Occipital lobe (tissue), 2 donors: Measurements from ENCODE around the gene GSK3B. TPM values are rescaled to one million over a fixed set of nuclear protein-coding genes. Genes with fewer than 3 reads are reported as not detected.

Source experiments
- DNase-seq: peaks from one replicate; lab custom pipeline; 2025; lab: John Stamatoyannopoulos, UW
- total RNA-seq: library from RNA; depleted of rRNA; stranded (reverse); fragments of >200 nt; gene quantifications from one replicate; pipeline ENCODE4 v1.2.3, GENCODE V29; 2014

GSK3B gene
- total RNA-seq, 1 donor from 2014 or later: 117 TPM

DNA sequence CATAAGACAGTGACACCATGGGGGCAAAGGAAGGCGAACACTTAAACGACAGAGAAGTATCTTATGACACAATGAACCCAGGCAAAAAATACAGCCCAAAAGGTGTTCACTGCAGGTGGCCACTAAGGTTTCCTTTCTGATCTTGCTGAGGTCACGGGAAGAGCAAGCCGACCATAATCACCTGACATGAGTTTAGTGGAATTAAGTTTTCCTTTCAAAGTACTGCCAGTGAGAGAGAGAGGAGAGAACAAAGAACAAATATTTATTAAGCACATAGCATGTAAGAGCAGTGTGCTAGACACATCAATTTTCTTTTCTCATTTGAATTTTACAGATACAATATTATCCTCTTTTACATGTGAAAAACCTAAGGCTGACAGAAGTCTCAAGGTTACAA, 210.1 kb downstream of the GSK3B start:
- DNase-seq: no peak

DNA sequence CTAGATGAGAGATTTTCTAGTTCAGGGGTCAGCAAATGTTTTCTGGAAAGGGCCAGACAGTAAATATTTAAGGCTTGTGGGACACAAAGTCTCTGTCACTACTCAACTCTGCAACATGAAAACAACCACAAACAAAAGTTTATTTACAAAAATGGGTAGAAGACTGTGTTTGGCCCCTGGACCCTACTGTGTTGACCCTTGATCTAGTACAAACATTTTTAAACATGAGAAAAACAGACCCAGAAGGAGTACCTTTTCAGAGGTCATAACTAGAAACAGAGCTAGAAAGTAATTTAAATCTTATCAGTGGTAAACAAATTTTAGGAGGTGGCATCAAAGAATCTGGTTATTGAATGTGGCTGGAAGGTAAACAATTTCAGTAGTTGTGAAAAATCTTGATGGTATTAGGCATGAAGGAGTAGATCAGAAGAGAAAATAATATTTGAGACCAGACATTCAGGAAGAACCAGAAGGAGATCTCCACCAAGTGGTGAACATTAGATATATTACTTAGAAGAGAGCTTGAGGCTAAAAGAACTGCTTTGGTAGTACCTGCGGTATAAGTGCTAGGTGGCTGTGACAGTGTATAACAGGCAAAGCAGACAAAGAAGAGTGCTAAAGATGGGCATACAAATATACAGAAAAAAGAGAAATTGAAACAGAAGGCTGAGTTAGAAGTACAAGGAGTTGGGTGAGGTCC, 210.6 kb downstream of the GSK3B start:
- DNase-seq: no peak

DNA sequence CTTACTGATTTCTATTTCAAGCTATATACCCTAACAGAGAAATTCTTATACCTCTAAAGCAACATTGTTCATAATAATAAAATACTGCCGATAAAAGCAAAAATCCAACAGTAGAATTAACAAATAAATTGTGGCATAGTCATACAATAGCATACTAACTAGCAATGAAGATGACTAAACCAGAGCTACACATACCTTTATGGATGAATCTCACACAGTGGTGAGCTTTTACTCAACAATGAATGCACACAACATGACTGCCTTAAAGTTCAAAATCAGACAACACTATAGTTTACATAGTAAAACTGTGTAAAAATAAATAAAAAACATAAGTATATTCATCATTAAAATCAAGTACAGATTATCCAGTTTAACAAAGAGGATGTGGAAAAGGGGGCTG, 213.3 kb downstream of the GSK3B start:
- DNase-seq: no peak

DNA sequence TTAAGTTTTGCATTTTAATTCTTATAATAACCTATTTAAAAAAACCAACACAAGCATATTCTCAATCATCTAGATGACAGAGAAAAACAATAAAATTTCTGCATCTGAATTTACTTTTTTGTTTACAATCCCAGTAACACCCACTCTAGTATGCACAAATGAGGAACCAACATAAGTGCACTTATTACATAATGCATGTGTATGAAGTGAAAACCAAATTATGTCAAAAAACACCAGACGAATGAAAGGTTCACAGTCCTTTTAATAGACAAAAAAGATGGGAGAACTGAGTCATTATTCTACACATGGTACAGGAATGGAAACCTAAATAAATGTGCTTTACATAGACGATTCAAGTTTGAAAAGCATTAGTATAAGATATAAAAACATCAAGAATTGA, 220.6 kb downstream of the GSK3B start:
- DNase-seq: no peak

DNA sequence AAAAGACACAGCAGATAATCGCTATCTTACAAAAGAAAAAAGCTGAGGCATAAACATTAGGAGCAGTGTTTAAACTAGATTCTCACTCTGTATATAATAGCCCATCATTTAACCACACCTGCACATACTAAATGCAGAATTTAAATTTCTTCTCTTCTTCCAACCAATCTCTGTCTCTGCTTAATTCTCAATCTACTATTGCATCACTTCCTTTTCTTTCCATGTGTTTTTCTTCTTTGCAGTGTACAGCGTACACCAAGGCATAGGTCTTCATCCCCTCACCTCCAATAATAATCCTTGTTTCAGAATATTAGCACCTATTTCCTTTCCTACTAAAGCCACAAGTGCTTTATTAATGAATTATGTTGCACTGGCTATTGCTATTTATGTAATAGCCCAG, 221.5 kb downstream of the GSK3B start:
- DNase-seq: no peak

DNA sequence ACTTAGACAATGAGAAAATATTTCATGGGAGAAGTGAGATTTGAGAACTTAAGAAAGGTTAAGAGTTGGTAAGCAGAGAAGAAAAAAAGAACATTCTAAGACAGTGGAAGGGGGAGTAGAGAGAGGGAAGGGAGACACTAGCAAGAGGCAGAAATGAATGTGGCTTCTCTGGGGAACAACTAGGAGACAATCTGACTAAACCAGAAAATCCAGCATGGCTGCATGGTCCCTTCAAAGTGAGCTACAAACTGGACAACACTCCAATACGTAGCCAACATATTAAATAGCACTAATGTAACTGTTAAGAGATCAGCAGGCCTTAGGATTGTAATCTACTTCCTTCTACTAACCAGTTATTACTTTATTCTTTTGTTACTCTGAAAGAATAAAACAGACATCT, 222.7 kb downstream of the GSK3B start:
- no peak for DNase-seq

DNA sequence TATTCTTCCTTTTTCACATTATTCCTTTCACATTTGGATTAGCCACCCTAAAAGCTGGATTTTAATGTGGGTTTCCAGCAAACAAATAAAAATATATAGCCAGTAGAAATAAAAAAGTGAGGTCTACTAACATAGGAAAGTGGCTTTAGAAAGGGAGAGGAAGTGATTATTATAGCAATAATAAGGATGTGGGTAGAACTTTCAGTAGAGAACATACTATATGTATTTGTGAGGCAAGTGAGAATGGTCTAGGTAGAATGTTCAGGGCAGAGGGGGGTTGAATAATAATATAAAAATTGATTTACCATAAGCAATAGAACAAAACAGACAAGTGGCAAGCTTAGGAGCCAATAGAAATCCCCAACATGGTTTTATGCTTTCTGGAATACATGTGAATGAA, 223.7 kb downstream of the GSK3B start:
- DNase-seq: no peak

DNA sequence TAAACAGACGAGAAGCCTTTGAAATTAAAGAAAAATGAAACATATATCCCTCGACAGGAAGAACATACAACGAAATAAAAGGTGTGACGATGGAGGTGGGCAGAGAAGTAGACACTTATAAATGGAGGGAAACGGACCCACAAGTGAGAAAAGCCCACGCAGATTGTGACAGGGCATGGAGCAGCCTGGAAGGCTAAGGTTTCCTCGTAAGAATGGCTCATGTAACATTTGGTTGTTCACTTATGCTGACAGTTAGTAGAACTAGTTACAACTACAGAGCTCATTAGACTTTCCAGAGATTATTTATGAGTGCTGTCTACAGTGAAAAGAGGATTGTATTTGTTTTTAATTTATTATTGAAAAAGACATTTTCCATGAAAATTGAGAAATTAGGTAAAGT, 229.8 kb downstream of the GSK3B start:
- no peak for DNase-seq

DNA sequence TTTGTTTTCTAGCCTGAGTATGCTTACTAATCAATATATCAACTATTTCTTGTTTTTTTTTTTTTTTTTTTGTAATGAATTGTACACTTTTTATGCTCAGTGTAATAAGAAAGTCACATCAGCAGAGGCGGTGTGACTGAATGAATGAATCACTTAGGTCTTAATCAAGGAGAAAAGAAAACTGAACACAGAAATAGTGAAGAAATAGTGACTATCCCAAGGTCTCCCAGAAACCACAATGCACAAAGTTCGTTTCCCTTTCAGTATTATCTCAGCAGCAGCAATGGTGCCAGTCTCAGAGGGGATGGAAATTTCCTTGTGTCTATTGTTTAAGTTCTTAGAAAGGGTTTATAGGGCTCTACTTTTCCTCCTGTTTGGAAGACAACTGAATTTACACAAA, 231.6 kb downstream of the GSK3B start:
- DNase-seq: no peak

DNA sequence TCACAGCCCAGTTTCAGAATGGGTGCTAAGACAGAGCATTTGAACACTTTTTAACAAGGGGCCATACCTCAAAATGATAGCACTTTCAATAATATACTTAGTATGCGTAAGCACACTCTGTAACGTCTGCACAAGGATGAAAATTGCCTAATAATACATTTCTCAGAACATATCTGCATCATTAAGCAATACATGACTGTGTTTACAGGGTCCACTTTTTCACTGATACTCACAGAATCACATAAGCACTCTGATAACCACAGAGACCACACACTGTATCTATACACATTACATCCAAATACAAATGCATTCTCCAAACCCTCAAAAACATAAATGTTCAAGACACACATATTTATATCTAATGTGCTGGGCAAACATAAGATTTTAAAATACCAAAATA, 232.6 kb downstream of the GSK3B start:
- no peak for DNase-seq

DNA sequence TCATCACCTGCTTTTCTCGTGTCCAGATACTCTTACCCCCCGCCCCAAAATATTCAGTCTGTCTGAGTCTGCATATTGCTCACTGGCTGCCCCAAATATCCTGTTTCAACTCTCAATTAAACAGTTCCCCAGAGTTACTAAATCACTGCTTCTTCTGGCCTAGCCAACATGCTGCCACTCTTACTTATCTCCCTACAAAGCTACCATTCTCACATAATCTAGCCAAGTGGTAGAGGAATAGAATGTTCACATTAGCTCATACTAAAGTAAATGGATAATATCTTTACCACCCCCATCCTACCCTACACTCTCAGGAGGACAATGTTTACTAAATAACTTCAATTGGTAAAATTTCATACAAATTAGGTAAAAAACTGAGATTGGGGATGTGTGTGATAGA, 234.5 kb downstream of the GSK3B start:
- DNase-seq: no peak

DNA sequence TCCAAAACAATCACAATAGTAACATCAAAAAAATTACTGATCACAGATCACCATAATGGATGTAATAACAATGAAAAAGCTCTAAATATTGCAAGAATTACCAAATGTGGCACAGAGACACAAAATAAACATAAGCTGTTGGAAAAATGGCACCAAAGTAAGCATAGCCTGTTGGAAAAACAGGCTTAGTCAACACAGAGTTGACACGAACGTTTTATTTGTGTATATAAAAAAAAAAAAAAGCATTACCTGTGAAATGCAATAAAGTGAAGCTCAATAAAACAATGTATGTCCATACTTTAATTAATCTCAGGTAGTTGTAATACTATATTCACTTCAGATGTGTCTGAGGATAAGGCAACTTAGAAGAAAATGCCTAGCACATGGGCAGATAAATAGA, 235.3 kb downstream of the GSK3B start:
- DNase-seq: no peak

DNA sequence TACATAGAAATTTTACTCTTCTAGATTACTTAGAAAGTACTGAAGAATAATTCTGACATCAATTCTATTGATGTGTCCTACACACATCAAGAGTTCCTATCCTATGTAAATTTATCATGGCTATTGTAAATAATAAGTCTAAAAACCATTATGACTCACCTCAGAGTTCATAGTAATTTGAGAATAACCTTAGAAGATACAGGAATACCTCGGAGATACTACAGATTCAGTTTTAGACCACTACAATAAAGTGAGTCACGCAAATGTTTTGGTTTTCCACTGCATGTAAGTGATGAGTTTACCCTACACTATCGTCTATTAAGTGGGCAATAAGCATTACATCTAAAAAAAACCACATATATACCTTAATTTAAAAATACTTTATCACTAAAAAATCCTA, 237.6 kb downstream of the GSK3B start:
- DNase-seq: no peak

DNA sequence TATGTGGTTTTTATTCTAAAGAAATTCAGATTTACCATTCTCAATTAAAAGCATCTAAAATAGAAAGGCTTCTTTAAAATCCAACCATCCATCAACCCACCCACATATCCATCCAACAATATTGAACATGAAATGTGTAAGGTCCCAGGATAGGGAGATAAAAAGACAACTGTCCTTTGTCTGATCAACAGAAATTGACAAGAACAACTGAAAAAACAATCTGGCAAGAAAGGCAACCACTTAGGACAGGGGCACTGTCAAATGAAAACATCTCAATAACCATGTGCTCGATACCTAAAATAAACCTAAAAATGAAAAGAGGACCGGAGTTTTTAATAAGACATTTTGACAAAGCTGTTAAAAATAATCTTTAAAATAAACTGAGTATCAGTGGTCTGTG, 245.1 kb downstream of the GSK3B start:
- no peak for DNase-seq

DNA sequence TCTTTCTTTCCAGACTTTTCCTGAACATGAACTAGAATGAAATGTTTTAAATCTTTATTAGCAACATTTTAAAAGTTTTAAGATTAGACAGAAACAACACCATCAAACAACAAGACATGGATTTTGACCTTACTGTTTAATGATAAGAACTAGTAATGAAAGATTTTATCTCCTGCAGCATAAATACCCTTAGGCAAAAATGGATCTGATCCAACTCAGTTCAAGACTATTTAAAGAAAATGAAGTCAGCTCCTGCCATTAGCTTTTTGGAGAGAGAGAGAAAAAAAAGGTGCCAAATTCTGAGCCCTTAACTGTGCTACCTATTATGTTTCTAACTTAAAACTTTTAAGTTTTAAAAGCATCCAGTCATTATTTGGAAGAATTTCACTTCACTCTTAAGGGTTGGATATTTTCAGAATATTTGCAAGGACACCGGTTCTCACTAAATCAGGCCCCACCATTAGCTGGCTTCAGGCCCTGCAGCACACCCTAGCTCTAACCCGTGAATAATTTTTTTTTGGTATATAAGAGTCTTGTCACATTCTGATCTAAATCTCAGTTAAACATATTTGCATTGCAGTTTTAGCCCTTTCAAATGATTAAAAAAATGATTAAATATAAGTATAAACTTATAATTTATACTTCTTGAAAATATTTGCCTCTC, 252.3 kb downstream of the GSK3B start:
- DNase-seq: no peak

DNA sequence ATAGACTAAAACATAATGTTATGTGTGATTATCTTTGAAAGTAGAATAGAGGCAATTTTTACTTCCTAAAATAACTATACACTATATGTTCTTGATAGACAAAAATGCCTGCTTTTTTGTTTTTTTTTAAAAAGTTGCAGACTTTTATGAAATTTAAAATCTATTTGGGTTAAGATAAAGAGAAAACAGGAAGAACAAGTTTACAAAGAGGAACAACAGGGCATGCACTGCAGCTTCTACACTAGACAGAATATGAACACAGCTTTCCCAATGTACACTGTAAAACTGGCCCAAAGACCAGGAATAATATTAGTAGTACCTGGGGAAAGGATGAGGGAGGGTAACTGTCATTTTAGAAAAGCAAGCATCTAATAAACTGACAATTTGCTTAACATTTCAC, 258.7 kb downstream of the GSK3B start:
- no peak for DNase-seq

DNA sequence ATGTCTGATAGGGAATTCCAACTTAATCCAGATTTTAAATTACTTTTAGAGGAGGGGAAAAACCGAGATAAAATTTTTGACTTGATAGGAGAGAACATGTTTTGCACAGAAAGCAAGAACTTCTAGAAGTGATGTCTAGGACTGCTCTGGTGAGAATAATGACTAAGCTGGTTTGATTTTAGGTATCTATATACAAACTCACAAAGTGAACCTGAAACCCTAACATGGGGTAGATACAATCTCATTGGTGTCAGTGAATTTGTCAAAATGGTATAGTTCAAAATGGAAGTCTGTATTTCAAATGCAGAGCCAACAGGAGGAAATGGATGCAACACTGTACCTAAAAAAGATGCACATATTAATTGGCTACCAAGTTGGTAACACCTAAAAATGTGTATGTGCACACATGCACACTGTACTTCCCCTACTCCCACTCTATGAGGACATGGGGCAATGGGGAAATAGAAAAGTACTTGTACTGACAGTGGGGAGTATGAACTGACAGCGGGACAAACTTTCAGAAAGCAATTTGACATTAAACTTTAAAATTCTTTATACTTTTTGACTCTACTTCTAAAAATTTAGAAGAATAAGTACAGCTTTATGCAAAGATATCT, 259.4 kb downstream of the GSK3B start:
- no peak for DNase-seq

DNA sequence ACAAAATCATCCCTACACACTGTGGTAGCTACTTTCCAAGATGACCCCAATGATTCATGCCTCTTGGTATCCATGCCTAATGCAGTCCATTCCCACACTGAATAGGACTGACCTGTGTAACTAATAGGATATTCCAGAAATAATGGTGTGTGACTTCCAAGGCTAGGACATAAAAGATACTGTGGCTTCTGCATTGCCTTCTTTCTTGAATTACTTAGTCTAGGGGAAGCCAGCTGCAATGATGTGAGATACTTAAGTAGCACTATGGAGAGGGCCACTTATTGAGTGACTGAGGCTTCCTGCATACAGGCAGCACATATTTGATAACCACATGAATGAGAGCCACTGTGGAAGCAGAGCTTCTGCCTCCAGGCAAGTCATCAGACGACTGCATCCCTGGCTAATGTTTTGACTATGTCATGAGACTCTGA, 262.3 kb downstream of the GSK3B start:
- DNase-seq: no peak

DNA sequence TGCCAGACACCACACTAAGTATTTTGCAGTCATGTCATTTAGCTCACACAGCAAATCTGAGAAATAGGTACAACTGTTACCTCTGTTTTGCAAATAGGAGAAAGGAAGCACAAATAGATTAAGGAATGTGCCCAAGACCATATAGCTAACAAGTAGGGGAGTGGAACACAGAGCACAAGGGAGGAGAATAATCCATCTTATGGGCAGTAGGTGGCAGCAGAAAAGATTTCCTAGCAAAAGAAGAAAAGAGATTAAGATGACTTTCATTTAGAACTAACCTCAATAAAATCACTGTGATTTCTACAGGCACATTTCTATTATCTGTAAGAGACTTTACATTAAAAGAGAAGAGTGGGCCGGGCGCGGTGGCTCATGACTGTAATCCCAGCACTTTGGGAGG, 263.2 kb downstream of the GSK3B start:
- DNase-seq: no peak

DNA sequence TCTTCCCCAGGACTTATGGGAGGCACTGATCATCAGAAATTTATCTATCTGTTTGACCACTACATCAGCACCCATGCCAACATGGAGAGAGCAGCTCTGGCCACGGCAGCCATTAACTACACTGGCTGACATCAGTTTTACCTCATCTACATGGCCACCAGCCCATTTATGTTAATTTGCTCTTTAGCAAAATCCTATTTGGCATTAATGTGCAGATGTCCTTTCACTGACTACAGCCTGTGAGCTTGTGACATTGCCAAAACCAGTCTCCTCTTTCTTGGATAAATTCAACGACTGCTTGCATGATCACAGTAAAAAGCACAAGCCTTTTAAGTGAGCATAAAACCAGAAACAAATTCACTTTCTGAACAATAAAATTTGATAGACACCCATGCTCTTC, 264.8 kb downstream of the GSK3B start:
- DNase-seq: no peak

DNA sequence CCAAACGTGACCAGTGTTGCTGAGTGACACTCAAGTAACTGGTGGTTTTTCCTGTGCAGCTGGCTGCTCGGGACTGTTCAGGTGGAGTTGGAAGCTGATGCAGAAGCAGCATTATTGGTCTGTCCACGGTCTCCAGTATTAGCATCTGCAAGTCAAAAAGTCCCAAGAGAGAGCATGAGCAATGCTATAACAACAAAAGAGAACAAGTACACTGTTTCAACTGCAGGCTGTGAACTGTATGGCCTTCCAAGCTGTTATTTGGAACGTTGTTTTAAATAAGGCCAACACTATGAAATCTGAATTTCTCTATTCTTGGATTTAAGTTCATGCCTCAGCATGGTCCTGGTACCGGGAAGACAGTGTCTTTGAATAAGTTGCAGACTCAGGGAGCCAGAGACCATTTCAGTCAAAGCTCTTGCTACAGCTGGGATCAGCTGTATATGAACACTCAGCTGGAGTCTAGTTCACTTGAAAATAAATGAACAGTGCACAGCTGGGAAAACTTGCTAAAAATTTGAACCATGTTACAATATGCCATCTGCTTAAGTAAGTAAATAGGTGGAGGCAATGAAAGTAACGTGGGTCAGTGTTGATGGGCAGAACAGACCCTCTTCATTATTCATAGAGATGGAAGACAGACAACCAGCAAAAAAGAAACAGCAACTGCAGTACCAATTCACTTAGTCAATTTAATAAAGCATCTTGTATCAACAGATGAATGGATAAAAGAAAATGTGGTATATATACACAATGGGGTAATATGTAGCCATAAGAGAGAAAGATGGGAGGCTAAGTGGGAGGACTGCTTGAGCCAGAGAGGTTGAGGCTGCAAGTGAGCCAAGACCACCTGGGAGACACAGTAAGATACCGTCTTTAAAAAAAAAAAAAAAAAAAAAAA, 267.3 kb downstream of the GSK3B start:
- no peak for DNase-seq

DNA sequence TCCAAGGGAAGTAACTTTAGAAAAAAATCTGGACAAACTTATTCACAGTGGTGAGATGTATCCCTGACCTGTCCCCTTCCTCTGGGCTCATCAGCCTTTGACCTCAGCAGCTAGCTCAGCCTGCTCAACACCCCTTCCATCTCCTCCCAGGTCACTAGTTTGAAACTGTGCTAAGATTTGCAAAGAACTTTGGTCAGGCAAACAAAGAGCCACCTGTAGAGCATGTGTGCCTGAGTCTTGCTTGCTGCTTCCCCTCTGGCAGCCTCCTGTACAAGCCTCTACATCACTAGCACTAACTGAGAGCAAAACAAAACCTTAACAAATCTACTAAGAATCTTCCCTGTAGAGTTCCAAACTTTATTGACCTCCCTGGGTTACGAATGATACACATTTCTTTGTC, 268.4 kb downstream of the GSK3B start:
- DNase-seq: no peak
